8988T (cell line): ENCODE data around the gene SNTG2.
A peak's percentile ranks its signal among the peaks of the same experiment; 100 is the strongest.

Experiments
- DNase-seq: peaks from one replicate; pipeline ENCODE4 v3.0.0; 2011

Gene SNTG2

DNA sequence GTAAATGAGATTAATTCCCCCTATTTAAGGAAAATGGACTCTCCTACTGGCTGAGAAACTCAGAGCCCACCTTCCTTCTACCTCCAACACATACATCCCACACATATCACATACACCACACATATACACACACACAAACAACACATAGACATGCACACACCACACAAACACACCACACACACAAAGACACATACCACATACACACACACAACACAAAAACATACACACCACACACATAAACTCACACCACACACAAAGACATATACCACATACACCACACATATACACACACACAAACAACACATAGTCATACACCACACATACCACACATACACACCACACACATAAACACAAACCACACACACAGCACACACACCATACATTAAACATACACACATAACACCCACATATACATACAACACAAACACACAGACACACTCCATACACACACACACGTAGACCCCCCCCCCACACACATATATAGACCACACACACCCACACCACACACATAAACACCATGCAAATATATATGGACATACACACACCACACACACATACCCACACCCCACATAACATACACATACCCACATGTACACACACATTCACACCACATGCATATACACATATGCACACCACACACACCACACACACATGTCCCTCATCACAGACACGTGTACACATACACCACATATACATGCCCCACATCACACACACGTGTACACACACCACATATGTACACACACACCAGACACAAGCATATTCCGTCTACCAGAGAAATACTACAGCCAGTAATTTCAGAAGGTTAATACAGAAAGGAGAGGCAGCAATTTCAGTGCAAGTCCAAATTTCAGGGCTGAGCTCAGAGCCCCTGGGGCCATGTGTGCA, 204.3 kb downstream of the SNTG2 start:
- DNase-seq: no peak

DNA sequence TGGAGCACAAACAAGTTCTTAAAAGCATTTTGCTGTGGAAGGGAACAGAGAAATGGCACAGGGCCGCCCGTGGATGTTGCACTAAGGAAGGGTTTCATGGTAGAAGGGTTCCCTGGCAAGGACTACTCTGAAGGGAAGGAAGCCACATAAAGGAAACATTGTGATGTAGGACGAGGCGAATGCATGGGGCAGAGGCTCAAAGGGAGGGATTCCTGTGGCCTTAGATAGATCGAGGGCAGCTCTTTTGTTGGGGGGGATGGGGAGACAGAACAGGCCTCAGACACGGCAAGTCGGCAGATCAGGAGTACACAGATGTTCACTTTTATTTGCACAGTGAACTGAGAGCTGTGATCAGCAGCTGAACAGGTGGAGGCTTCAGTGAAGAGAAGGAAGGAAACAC, 205.4 kb downstream of the SNTG2 start:
- DNase-seq: no peak

DNA sequence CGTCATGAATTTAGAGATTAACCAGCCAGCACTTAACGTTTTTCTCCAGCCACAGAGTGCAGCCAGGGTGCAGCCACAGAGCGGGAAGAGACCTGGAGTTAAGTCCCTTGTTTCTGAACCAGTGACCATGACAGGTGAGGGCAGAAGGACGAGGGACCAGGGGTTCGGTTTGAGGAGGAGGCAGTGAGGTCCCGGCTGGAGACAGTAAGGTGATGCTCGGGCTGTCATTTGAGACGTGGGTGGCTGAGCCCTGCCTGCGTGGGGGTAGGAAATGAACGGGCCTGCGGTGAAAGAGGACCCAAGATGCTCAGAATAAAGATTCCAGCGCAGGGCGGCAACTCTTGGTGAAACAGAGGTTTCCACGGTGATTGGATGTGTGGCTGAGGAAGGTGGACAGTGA, 205.9 kb downstream of the SNTG2 start:
- DNase-seq: no peak

DNA sequence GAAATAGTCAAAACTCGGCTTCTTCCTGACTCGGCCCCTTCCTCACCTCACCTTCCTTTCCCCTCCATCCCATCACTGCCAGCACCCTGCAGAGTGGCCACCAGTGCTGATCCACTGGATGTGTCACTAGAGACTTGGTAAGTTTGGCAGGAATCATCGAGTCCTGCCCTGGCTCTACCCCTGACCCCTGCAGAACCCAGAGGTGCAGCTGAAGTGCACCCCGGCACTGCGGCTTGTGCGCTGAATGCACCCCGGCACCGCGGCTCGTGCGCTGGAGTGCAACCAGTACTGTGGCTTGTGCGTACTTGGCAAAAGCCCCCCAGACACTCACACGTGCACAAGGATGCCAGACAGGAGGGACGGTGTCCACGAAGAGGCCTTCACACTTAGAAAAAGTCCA, 206.5 kb downstream of the SNTG2 start:
- no peak for DNase-seq

DNA sequence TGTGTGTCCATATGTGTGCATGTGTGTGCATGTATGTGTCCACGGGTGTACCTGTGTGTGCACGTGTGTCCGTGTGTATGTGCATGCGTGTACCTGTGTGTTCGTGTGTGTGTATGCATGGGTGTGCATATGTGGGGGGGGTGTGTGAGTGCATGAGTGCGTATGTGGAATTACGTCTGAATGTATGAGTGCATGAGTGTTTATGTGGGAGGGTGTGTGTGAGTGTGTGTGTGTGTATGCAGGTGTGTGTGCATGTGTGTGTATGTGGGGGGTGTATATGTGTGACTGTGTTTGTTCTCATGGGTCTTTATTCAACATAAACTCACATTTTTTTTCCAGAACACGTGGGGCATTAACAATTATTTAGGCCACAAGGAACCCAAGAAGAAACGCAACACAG, 208.4 kb downstream of the SNTG2 start:
- no peak for DNase-seq

DNA sequence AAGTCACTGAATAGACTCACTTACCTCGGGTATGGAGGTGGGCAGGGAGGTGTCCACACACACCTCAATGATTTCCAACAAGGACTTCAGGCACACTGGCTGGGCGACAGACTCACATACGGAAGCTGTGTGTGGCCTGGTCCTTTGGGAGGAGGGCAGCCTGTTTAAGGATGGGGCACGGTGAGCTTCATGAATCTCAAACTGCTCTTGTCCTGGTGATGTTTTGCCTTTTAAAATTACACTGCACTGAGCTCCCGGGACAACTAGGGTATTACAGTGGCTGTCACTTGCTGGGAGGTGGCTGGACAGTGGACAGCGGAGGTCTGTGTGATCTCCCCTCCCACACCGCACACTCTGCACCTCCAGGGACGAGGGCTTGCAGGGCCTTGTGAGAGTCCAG, 211.6 kb downstream of the SNTG2 start:
- DNase-seq: no peak

DNA sequence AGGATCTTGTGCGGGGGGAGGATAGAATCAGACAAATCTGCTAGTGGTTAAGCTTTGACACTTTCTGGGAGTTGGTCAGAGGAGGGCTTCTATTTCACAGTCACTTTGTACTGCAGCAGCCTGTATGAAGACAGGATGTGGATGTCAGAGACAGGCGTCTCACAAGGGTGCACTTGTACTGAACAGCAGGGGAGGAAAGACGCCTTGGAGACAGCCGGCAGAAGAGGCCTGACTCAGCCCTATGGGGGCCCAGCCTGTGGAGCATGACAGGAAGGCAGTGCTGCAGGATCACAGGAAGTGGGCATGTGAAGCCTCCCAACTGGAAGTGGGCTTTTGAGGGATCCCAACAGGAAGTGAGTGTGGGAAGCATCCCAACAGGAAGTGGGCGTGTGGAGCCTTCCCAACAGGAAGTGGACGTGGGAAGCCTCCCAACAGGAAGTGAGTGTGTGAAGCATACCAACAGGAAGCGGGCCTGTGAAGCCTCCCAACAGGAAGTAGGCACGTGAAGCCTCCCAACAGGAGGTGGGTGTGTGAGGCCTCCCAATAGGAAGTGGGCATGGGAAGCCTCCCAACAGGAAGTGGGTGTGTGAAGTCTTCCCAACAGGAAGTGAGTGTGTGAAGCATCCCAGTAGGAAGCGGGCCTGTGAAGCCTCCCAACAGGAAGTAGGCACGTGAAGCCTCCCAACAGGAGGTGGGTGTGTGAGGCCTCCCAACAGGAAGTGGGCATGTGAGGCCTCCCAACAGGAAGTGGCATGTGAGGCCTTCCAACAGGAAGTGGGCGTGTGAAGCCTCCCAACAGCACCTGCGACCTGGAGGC, 212.3 kb downstream of the SNTG2 start:
- peak; percentile 48 for DNase-seq

DNA sequence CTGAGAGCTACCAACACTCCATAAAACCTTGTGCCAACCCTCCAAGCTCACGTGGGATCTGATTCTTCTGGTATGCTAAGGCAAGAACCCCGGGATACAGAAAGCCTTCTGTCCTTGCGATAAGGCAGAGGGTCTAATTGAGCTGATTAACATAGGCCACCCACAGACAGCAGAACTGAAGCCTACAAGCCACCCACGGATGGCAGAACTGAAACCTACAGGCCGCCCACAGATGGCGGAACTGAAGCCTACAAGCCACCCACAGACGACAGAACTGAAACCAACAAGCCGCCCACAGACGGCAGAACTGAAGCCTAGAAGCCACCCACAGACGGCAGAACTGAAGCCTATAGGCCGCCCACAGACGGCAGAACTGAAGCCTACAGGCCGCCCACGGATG, 216.3 kb downstream of the SNTG2 start:
- DNase-seq: no peak

DNA sequence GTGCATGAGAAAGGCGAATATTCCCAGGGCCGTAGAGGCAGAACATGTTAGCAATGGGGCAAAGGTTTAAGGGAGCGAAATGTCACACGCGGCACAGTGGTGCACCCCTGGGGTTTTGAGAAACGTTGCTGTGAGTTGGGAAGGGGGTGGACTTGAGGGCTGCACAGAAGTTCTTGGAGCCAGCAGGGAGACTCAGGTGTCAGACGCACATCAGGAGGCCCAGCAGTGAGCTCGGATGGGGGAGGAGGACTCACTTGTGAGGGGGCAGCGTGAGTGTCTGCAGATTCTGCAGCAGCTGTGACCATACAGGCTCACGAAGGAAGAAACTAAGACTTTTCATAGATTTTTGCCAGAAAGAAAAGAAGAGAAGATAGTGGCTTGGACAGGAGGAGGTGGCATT, 218.2 kb downstream of the SNTG2 start:
- no peak for DNase-seq

DNA sequence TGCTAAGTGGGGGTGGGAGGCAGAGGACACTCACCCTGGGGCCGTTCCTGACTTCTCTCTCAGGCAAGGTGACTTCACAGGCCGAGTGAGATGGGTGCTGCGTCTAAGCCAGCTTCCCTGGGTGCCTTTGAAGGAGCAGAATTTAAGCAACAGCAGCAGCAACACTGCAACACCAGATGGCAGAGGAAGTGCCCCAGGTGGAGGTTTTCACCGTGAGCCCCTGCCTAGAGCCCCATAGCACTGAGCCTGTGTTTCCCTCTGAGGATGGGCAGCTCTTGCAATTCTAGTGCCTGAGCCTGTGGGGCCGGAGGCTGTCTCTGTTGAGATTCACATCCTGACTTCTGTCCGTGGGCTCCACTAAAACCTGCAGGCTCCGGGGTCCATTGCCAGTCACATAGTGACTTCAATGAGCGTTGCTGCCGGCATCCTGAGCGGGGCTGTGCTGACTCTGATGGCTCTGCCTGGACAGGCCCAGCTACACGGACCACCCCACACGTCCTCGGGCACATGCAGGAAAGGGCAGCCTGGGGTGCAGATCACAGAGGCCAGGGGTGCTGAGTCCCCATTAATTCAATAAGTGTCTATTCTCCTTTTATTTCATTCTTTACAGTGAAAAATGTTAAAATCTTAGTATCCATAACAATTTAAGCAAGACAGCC, 218.8 kb downstream of the SNTG2 start:
- DNase-seq: no peak

DNA sequence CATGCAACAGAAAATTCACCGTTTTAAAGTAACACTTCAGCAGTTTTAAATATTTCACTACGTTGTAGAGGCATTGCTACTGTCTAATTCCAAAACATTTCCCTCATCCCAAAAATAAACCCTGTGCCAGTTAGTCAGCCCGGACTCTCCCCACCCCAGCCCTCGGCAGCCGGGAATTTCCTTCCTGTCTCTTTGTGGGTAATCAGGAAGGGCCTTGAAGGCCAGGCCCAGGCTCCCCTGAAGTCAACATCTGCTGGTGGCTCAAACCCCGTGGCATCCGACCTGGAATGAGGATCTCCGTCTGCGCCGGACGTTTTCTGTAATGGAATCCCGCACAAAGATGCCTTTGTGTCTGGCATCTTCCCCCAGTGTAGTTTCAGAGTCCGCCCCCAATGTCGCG, 219.6 kb downstream of the SNTG2 start:
- DNase-seq: no peak

DNA sequence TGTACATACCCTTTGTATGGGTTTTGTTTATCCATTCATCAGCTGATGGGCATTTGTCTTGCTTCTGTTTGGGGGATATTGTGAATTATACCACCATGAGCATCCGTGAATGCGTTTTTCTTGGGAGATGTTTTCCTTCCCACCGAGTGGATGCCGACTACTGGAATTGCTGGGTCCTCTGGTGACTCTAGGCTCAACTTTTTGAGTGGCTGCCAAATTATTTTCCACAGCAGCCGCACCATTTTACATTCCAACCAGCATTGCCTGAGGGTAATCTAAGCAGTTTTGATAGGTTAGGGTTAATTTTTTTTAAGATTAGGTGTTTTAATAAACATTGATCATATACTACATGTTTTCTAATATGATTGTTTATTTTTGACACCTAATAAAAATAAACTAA, 220.1 kb downstream of the SNTG2 start:
- no peak for DNase-seq

DNA sequence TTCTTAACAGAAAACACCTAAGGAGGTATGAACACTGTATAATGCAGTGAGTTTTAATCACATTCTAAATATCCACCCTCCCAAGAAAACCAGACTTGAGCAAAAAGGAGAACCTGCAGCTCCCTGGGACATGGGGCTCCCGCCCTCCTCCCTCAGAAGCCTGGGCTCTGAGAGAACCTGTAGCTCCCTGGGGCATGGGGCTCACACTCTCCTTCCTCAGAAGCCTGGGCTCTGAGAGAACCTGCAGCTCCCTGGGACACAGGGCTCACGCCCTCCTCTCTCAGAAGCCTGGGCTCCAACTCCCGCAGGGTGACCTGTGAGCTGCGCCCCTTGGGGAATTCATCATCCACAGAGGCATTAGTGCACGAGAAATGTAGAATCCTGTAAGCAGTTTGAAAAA, 222.9 kb downstream of the SNTG2 start:
- DNase-seq: no peak

DNA sequence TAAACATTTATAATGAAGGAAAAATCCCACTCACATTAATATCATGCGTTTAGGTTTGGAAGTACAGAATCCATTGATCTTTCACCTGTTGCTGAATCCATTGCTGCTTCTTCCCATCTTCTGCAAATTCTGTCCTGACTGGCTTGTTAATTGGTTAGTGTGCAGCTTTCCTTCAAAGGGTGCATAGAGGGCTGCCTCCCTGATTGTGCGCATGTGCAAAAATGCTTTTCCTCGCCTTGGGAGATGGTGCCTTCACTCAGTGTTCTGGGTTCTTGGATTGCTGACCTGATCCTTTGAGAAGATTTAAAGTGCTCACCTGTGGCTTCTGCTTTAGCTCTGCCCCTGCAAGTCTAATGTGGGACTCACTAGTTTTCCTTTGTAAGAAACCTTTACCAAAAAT, 231.2 kb downstream of the SNTG2 start:
- no peak for DNase-seq

DNA sequence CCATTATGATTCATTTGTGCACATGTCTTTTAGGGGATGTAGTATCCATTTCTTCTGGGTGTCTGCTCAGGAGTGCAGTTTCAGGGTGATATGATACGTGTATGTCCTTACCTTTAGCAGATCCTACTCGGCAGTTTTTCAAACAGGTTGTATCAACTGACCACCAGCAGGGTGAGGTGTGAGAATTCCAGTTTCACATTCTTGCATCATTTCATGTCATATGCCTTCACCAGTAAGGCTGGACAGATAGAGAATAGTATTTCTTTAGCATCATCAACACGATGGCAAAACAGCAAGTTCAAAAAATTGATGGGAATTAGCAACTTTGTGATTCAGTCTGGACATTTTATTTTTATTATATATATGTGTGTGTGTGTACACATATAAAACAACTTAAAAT, 232.7 kb downstream of the SNTG2 start:
- no peak for DNase-seq

DNA sequence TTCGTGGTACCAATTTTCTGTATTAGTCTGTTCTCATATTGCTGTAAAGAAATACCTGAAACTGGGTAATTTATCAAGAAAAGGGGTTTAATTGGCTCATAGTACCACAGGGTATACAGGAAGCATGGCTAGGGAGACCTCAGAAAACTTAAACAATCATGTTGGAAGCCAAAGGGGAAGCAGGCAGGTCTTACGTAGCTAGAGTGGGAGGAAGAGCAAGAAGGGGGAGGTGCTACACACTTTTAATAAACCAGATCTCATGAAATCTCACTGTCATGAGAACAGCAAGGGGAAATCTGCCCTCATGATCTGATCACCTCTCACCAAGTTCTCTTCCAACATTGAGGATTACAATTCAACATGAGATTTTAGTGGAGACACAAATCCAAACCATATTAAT, 235.8 kb downstream of the SNTG2 start:
- DNase-seq: no peak

DNA sequence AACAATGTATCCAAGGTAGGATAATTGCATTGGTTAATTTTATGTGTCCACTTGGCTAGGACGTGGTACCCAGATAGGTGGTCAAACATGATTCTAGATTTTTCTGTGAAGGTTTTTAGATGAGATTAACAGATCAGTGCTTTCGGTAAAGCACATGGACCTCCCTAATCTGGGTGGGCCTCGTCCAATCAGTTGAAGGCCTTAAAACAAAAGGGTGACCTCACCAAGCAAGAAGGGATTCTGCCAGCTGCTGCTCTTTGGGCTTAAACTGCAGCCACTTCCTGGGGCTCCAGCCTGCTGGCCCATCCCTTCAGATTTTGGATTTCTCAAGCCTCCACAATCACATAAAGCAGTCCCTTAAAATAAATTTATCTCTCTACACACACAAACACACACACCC, 236.5 kb downstream of the SNTG2 start:
- DNase-seq: no peak

DNA sequence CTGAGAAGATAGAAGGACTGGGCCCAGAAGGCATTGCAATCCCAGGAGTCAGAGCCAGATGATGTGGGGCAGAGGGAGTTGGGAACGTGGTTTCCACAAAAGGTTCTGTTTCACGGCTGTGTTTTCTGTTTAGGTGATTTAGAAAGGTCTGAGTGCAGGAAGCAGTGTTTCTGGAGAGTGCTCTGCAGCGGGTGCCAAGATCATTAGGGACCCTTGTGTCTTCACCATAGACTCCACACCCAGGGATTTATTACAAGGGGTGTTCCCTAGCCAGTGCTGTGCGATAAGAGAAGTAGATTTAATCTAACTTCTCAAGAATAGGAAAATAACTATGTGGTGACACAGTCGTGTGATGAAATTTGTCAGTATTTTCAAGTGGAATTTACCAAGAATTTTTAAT, 241.5 kb downstream of the SNTG2 start:
- no peak for DNase-seq

DNA sequence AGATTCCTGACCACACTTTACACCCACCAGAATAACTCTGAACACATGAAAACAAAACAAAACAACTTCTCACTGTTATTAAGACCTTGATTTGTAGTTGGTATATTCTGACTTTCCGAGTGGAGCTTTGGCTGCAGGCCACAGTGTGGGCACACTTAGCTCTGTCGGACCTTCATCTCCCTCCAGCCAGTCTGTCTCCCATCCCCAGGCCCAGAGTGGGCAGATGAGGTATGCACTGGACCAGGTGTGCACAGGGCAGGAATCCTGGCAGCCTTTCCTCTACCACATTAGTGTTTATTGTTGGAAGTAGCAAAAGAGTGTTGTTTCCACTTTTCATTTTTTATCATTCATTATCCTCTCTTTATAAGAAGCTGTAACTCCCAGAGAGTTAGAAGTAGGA, 243.2 kb downstream of the SNTG2 start:
- no peak for DNase-seq

DNA sequence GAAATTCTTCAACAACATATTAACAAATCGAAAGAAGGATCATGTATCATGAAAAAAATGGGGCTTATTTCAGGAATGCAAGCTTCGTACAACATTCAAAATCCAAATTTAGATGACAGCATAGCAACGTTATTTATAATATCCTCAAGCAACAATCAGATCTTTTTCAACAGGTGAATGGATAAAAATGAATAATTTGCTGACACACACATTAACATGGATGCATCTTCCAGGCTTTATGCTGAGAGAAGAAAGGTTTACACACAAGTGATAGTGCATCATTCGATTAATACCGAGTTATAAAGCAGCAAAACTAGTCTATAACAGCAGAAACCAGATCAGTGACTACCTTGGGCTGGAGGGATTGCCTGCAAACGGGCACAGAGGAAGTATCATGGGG, 253.1 kb downstream of the SNTG2 start:
- DNase-seq: no peak

DNA sequence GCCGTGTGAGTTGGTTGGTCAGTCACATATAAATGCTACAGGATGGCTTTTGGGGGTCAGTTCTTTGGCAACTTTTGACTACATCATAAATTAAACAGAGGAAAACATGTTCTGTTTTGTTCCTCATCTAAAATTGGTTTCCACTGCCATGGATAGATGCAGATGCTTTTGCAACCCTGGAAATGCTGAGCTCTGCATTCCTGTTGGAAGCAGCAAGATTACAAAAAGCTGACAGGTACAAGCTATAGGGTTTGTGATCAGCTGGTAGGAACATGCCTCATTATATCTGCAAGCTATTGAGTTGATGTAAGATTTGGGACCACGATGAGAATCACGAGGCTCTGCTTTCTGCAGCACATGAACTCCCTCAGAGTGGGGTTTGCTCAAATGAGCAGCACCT, 255.2 kb downstream of the SNTG2 start:
- DNase-seq: no peak

DNA sequence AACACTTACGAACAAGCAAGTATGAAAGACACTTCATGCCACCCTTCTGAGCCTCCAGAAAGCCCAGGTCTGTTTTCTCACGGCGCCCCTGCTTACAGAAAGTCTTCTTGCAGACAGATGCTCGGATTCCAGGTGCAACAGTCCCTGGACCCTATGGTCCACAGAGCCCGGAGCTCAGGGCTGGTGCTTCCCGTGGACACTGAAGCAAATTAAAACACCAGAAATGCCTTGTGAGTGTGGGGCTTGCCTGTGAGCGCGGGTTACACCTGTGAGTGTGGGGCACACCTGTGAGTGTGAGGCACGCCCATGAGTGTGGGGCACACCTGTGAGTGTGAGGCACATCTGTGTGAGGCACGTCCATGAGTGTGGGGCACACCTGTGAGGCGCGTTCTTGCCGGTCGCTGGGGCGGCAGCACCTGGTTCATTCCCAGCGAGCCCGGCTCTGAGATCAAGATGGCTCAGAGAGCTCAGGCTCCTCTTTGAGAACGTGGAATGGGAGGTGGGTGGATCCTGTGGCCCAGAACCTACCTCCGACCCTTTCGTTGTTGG, 257.4 kb downstream of the SNTG2 start:
- no peak for DNase-seq

DNA sequence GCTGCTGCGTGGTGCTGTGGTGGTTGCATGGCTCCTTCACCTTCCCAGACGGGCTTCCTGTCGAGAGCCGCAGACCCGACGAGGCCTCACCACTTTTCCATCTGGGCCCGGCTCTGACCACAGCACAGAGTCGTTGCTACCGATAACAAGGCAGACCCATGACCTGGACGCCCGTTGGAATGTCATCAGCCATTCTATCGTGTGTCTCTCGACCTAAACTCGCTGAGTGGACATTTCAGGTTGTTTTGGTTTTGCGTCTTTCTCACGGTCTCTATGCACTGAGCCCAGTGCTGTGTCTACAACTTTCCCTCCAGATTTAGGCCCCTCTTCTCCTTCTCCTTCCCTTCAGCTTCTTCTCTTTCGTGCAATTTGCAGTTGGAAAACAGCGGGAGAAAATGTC, 257.9 kb downstream of the SNTG2 start:
- DNase-seq: no peak

DNA sequence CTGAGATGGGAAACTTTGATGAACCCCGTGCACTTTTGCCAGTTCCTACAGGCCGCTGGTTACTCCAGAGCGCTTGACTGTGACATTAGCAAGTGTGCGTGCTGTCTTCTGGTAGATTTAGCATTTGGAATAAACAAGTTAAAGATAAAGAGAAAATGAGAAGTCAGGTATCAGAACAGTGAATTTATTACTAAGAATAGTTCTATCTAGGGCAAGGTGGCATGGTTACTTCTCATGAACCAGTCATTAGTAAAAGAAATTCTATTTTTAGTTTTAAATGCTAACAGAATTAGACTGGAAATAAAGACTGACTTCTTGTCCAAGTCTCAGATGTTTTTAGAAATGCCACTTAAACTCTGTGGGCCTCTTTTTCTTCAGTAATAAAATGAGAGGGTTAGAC, 258.6 kb downstream of the SNTG2 start:
- no peak for DNase-seq
